ENCODE results near the gene EVC.

Gene EVC

GRCh38 chr4:5718411-5718810 lies 7.4 kb downstream of the EVC start:
- Histone ChIP-seq H3K27me3 (ENCODE audit: control insufficient read depth in 3 of 3, insufficient read depth in 3 of 3, low read depth in 1 of 3, low read length in 3 of 3) (no peaks in the 10 kb centered on the region), H3K18ac (ENCODE audit: low read length) (no peak overlapping the region), H2BK120ac (ENCODE audit: low read depth, low read length) (no peak overlapping the region), H2BK12ac (ENCODE audit: low read length) (no peak overlapping the region), H3K4me3 (ENCODE audit: low read length in 2 of 2) (no peak overlapping the region), H2BK5ac (ENCODE audit: low read length) (no peak overlapping the region), H3K14ac (ENCODE audit: low read length) (no peak overlapping the region), H3K23ac (ENCODE audit: low read depth, low read length, poor library complexity) (no peak overlapping the region), H4K91ac (ENCODE audit: low read depth, low read length, poor library complexity) (no peak overlapping the region), H2AK5ac (ENCODE audit: low read depth, low read length) (no peak overlapping the region), H3K9ac (ENCODE audit: low read depth, low read length, poor library complexity) (no peak overlapping the region), H3K9me3 (replicated peaks in 1 of 2; ENCODE audit: control insufficient read depth in 2 of 2, insufficient read depth in 1 of 2, low read depth in 1 of 2, low read length in 2 of 2) (peaks cover 0 to 13% of the 10 kb centered on the region in 2 donors), H3K4me1 (ENCODE audit: control insufficient read depth in 2 of 2, insufficient read depth in 1 of 2, low read depth in 1 of 2, low read length in 2 of 2) (peaks cover 0 to 2% of the 10 kb centered on the region in 2 donors), H3K4ac (ENCODE audit: low read length) (no peak overlapping the region), H2AFZ (ENCODE audit: low read length) (no peak overlapping the region), H4K8ac (ENCODE audit: low read depth, low read length) (no peak overlapping the region), H3K79me1 (ENCODE audit: low read depth, low read length) (peaks cover 2% of the 10 kb centered on the region), H3K36me3 (replicated peaks in 1 of 2; ENCODE audit: control insufficient read depth in 2 of 2, insufficient read depth in 2 of 2, low read length in 2 of 2) (peaks cover 5 to 10% of the 10 kb centered on the region in 2 donors), H3K27ac (replicated peaks; ENCODE audit: low read length) (no peak overlapping the region), H2BK15ac (ENCODE audit: low read length) (no peak overlapping the region), H3K4me2 (ENCODE audit: insufficient read depth, low read length, poor library complexity, severe bottlenecking) (no peak overlapping the region)
- no peak for DNase-seq (ENCODE audit: low spot score)
- no CpG with 5 or more reads among the region's 4 CpGs for WGBS, 2 donors (ENCODE audit: extremely low coverage in 2 of 2, insufficient read length in 2 of 2, insufficient replicate concordance in 1 of 2)

- Histone ChIP-seq H3K27me3 (ENCODE audit: control insufficient read depth in 3 of 3, insufficient read depth in 3 of 3, low read depth in 1 of 3, low read length in 3 of 3) (no peaks in the 10 kb centered on the region), H3K4me1 (ENCODE audit: control insufficient read depth in 2 of 2, insufficient read depth in 1 of 2, low read depth in 1 of 2, low read length in 2 of 2) (peaks cover 0 to 2% of the 10 kb centered on the region in 2 donors), H2BK15ac (ENCODE audit: low read length) (no peak overlapping the region), H3K4me3 (ENCODE audit: low read length in 2 of 2) (no peak overlapping the region), H2BK12ac (ENCODE audit: low read length) (no peak overlapping the region), H2AFZ (ENCODE audit: low read length) (no peak overlapping the region), H3K4me2 (ENCODE audit: insufficient read depth, low read length, poor library complexity, severe bottlenecking) (no peak overlapping the region), H3K9me3 (replicated peaks in 1 of 2; ENCODE audit: control insufficient read depth in 2 of 2, insufficient read depth in 1 of 2, low read depth in 1 of 2, low read length in 2 of 2) (peaks cover 0 to 10% of the 10 kb centered on the region in 2 donors), H4K8ac (ENCODE audit: low read depth, low read length) (no peak overlapping the region), H2BK120ac (ENCODE audit: low read depth, low read length) (no peak overlapping the region), H3K4ac (ENCODE audit: low read length) (no peak overlapping the region), H2BK5ac (ENCODE audit: low read length) (no peak overlapping the region), H3K18ac (ENCODE audit: low read length) (no peak overlapping the region), H3K9ac (ENCODE audit: low read depth, low read length, poor library complexity) (no peak overlapping the region), H3K36me3 (replicated peaks in 1 of 2; ENCODE audit: control insufficient read depth in 2 of 2, insufficient read depth in 2 of 2, low read length in 2 of 2) (peaks cover 3 to 10% of the 10 kb centered on the region in 2 donors), H4K91ac (ENCODE audit: low read depth, low read length, poor library complexity) (no peak overlapping the region), H3K79me1 (ENCODE audit: low read depth, low read length) (no peaks in the 10 kb centered on the region), H2AK5ac (ENCODE audit: low read depth, low read length) (no peak overlapping the region), H3K27ac (replicated peaks; ENCODE audit: low read length) (no peak overlapping the region), H3K23ac (ENCODE audit: low read depth, low read length, poor library complexity) (no peak overlapping the region), H3K14ac (ENCODE audit: low read length) (no peak overlapping the region)
- WGBS, 2 donors (ENCODE audit: extremely low coverage in 2 of 2, insufficient read length in 2 of 2, insufficient replicate concordance in 1 of 2), result no CpG with 5 or more reads among the region's 7 CpGs
- no peak for DNase-seq (ENCODE audit: low spot score)
Measured at GRCh38 chr4:5719350-5720055, 8.5 kb downstream of the EVC start.

- no peak for DNase-seq (ENCODE audit: low spot score)
- Histone ChIP-seq H2AFZ (ENCODE audit: low read length) (no peak overlapping the region), H3K4me2 (ENCODE audit: insufficient read depth, low read length, poor library complexity, severe bottlenecking) (no peak overlapping the region), H3K9ac (ENCODE audit: low read depth, low read length, poor library complexity) (no peak overlapping the region), H2BK15ac (ENCODE audit: low read length) (no peak overlapping the region), H3K14ac (ENCODE audit: low read length) (no peak overlapping the region), H2BK12ac (ENCODE audit: low read length) (no peak overlapping the region), H2AK5ac (ENCODE audit: low read depth, low read length) (no peak overlapping the region), H3K27ac (replicated peaks; ENCODE audit: low read length) (no peak overlapping the region), H4K8ac (ENCODE audit: low read depth, low read length) (no peak overlapping the region), H2BK120ac (ENCODE audit: low read depth, low read length) (no peak overlapping the region), H3K4me3 (ENCODE audit: low read length in 2 of 2) (no peak overlapping the region), H3K4me1 (ENCODE audit: control insufficient read depth in 2 of 2, insufficient read depth in 1 of 2, low read depth in 1 of 2, low read length in 2 of 2) (peaks cover 0 to 2% of the 10 kb centered on the region in 2 donors), H3K27me3 (ENCODE audit: control insufficient read depth in 3 of 3, insufficient read depth in 3 of 3, low read depth in 1 of 3, low read length in 3 of 3) (no peaks in the 10 kb centered on the region), H3K4ac (ENCODE audit: low read length) (no peak overlapping the region), H2BK5ac (ENCODE audit: low read length) (no peak overlapping the region), H3K79me1 (ENCODE audit: low read depth, low read length) (no peaks in the 10 kb centered on the region), H3K36me3 (replicated peaks in 1 of 2; ENCODE audit: control insufficient read depth in 2 of 2, insufficient read depth in 2 of 2, low read length in 2 of 2) (peaks cover 3 to 10% of the 10 kb centered on the region in 2 donors), H3K18ac (ENCODE audit: low read length) (no peak overlapping the region), H3K9me3 (replicated peaks in 1 of 2; ENCODE audit: control insufficient read depth in 2 of 2, insufficient read depth in 1 of 2, low read depth in 1 of 2, low read length in 2 of 2) (peaks cover 0 to 4% of the 10 kb centered on the region in 2 donors), H3K23ac (ENCODE audit: low read depth, low read length, poor library complexity) (no peak overlapping the region), H4K91ac (ENCODE audit: low read depth, low read length, poor library complexity) (no peak overlapping the region)
- no CpG with 5 or more reads among the region's 16 CpGs for WGBS, 2 donors (ENCODE audit: extremely low coverage in 2 of 2, insufficient read length in 2 of 2, insufficient replicate concordance in 1 of 2)
Measured at GRCh38 chr4:5720157-5720850, 9.3 kb downstream of the EVC start.

- Histone ChIP-seq H2BK120ac (ENCODE audit: low read depth, low read length) (no peak overlapping the region), H3K79me1 (ENCODE audit: low read depth, low read length) (no peaks in the 10 kb centered on the region), H2BK15ac (ENCODE audit: low read length) (no peak overlapping the region), H2AFZ (ENCODE audit: low read length) (no peak overlapping the region), H3K4me1 (ENCODE audit: control insufficient read depth in 2 of 2, insufficient read depth in 1 of 2, low read depth in 1 of 2, low read length in 2 of 2) (peaks cover 0 to 2% of the 10 kb centered on the region in 2 donors), H2BK5ac (ENCODE audit: low read length) (no peak overlapping the region), H3K36me3 (replicated peaks in 1 of 2; ENCODE audit: control insufficient read depth in 2 of 2, insufficient read depth in 2 of 2, low read length in 2 of 2) (peaks cover 3 to 11% of the 10 kb centered on the region in 2 donors), H2BK12ac (ENCODE audit: low read length) (no peak overlapping the region), H4K8ac (ENCODE audit: low read depth, low read length) (no peak overlapping the region), H3K4ac (ENCODE audit: low read length) (no peak overlapping the region), H3K18ac (ENCODE audit: low read length) (no peak overlapping the region), H3K23ac (ENCODE audit: low read depth, low read length, poor library complexity) (no peak overlapping the region), H3K4me3 (ENCODE audit: low read length in 2 of 2) (no peak overlapping the region), H3K4me2 (ENCODE audit: insufficient read depth, low read length, poor library complexity, severe bottlenecking) (no peak overlapping the region), H4K91ac (ENCODE audit: low read depth, low read length, poor library complexity) (no peak overlapping the region), H3K9ac (ENCODE audit: low read depth, low read length, poor library complexity) (no peak overlapping the region), H2AK5ac (ENCODE audit: low read depth, low read length) (no peak overlapping the region), H3K27me3 (ENCODE audit: control insufficient read depth in 3 of 3, insufficient read depth in 3 of 3, low read depth in 1 of 3, low read length in 3 of 3) (no peaks in the 10 kb centered on the region), H3K9me3 (replicated peaks in 1 of 2; ENCODE audit: control insufficient read depth in 2 of 2, insufficient read depth in 1 of 2, low read depth in 1 of 2, low read length in 2 of 2) (peaks cover 0 to 3% of the 10 kb centered on the region in 2 donors), H3K27ac (replicated peaks; ENCODE audit: low read length) (no peak overlapping the region), H3K14ac (ENCODE audit: low read length) (no peak overlapping the region)
- no CpG with 5 or more reads among the region's 3 CpGs for WGBS, 2 donors (ENCODE audit: extremely low coverage in 2 of 2, insufficient read length in 2 of 2, insufficient replicate concordance in 1 of 2)
- no peak for DNase-seq (ENCODE audit: low spot score)
Measured at GRCh38 chr4:5720980-5721379, 10.0 kb downstream of the EVC start.

All from neuronal stem cell (in vitro differentiated cells).